WERI-Rb-1 (cell line): ENCODE measurements around the gene TMEM171.
A peak's percentile ranks its signal among the peaks of the same experiment; 100 is the strongest.

Source experiments
- DNase-seq: peaks from one replicate; pipeline ENCODE4 v3.0.0-alpha.2; 2020
- H3K27ac ChIP-seq: fragments of 250-450 bp; sonication (Bioruptor Pico); 2 replicates; pipeline ENCODE4 v1.5.1; 2020; ENCODE audit warnings: mild to moderate bottlenecking, moderate library complexity
- H3K27me3 ChIP-seq: fragments of 250-450 bp; sonication (Bioruptor Pico); 2 replicates; pipeline ENCODE4 v1.5.1; 2021; ENCODE audit warnings: mild to moderate bottlenecking, low read depth, moderate library complexity; ENCODE audit not compliant: insufficient read depth, severe bottlenecking
- H3K36me3 ChIP-seq: fragments of 250-450 bp; sonication (Bioruptor Pico); 2 replicates; pipeline ENCODE4 v1.5.1; 2020; ENCODE audit warnings: mild to moderate bottlenecking, moderate library complexity
- H3K4me3 ChIP-seq: 2 replicates; pipeline ENCODE4 v1.5.1; 2011; ENCODE audit warnings: low read depth, mild to moderate bottlenecking, control low read depth, low read length
- H3K9me3 ChIP-seq: fragments of 250-450 bp; sonication (Bioruptor Pico); 2 replicates; pipeline ENCODE4 v1.5.1; 2021; ENCODE audit warnings: mild to moderate bottlenecking, moderate library complexity; ENCODE audit not compliant: severe bottlenecking
- CTCF ChIP-seq: IDR thresholded peaks from 2 replicates; pipeline ENCODE4 v1.5.1; 2011; ENCODE audit warnings: low read depth, mild to moderate bottlenecking, control low read depth, inconsistent platforms, low read length

The TMEM171 gene

GRCh38 chr5:73172951-73173350 is 52.6 kb downstream of the TMEM171 start, which contains the start of gene TMEM174:
Gene TMEM174, plus strand, starts transcription at chr5:73173193. Its CDS starts 51 bp downstream, at chr5:73173244.
- peak within 1 kb of the TSS; percentile 12; the same call in 1 of the 2 replicates for H3K27ac ChIP-seq
- no peak for DNase-seq
- no peak within 1 kb of the TSS for H3K4me3 ChIP-seq
- H3K9me3 ChIP-seq, result peaks cover 7% of the 10 kb centered on the region
- H3K27me3 ChIP-seq, result no peaks in the 10 kb centered on the region
- TF ChIP-seq CTCF, result no peak
- no peaks in the 10 kb centered on the region for H3K36me3 ChIP-seq

- Histone ChIP-seq H3K36me3 (no peaks in the 10 kb centered on the region), H3K4me3 (peak overlapping the region; percentile 11; the same call in 1 of the 2 replicates), H3K9me3 (peaks cover 7% of the 10 kb centered on the region), H3K27me3 (no peaks in the 10 kb centered on the region), H3K27ac (peak overlapping the region; percentile 46)
- TF ChIP-seq CTCF, result no peak
- DNase-seq, result peak; percentile 67
Measured at GRCh38 chr5:73174100-73174815, 53.9 kb downstream of the TMEM171 start.

DNA sequence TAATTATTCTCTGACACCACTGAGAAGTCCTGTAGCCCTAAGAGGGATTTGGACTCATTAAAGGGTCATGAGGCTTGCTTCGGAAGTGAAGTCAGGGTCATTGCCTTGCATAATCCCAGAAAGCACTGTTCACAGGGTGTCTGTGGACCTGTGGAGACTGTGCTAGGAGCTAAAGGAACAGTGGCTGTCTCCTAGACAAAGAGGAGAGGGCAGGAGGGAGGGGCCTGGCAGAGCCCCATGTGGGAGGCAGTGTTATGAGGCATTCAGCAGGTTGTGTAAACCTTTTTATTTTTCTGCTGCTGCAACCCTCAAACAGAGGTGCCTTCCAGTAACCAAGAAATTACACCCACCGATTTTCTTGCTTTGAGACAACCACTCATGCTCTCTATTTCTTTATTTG is 55.9 kb downstream of the TMEM171 start:
- TF ChIP-seq CTCF, result no peak
- Histone ChIP-seq H3K9me3 (no peaks in the 10 kb centered on the region), H3K27ac (no peak overlapping the region), H3K27me3 (no peaks in the 10 kb centered on the region), H3K4me3 (no peak overlapping the region), H3K36me3 (no peaks in the 10 kb centered on the region)
- DNase-seq, result peak; percentile 64

DNA sequence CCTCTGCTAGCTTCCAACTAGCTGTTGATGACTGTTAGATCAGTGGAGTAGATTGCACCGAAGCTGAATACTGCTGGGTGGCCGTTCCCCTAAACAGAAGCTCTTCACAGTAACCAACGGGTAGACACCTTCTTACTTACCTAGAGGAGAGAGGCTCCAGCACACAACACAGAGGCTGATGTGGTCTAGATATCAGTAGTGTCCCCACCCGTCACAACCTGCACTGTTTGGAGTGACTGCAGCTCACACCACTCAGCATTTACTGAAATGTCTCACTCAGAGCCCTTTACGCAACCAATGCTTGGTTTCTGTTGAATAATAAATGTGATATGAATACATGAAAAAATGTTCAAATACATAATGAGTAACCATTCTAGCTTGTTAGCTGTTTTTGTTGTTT is 57.9 kb downstream of the TMEM171 start:
- Histone ChIP-seq H3K9me3 (no peaks in the 10 kb centered on the region), H3K4me3 (no peak overlapping the region), H3K27me3 (no peaks in the 10 kb centered on the region), H3K27ac (no peak overlapping the region), H3K36me3 (no peaks in the 10 kb centered on the region)
- no peak for TF ChIP-seq CTCF
- DNase-seq, result no peak

DNA sequence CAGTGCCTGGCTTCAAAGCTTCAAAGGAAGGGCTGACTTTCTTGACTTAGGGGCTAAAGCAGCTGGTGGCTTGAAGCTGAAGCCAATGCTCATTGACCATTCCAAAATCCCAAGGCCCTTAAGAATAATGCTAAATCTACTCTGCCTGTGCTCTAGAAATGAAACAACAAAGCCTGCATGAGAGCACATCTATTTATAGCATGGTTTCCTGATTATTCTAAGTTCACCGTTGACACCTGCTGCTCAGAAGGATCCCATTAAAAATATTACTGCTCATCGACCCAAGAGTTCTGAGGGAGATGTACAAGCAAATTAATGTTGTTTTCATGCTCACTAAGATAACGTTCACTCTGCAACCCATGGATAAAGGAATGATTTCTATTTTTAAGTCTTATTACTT is 59.4 kb downstream of the TMEM171 start:
- H3K27me3 ChIP-seq, result no peaks in the 10 kb centered on the region
- H3K4me3 ChIP-seq, result no peak overlapping the region
- TF ChIP-seq CTCF, result no peak
- H3K27ac ChIP-seq, result no peak overlapping the region
- H3K9me3 ChIP-seq, result no peaks in the 10 kb centered on the region
- H3K36me3 ChIP-seq, result no peaks in the 10 kb centered on the region
- DNase-seq, result no peak

- Histone ChIP-seq H3K27me3 (no peaks in the 10 kb centered on the region), H3K4me3 (no peak overlapping the region), H3K9me3 (no peaks in the 10 kb centered on the region), H3K36me3 (no peaks in the 10 kb centered on the region), H3K27ac (no peak overlapping the region)
- DNase-seq, result no peak
- TF ChIP-seq CTCF, result no peak
Measured at GRCh38 chr5:73180566-73180965, 60.2 kb downstream of the TMEM171 start.
